Measurements from ENCODE around the gene CHCHD1.
A peak's percentile ranks its signal among the peaks of the same experiment; 100 is the strongest.
"Not testable (repeated sequence)": the region's sequence is repeated elsewhere in the genome, so short reads cannot be mapped to it uniquely, and the experiment has no call there.

CHCHD1 gene

GRCh38 chr10:73781879-73782748, at the start of gene CHCHD1:
CHCHD1 (plus strand) TSS chr10:73782048; CDS start chr10:73782076, 28 bp downstream.
- DNase-seq (ENCODE audit: low spot score) = peak; percentile 87

- DNase-seq (ENCODE audit: low spot score) = no peak
These were observed 49.4 kb upstream of the CHCHD1 start for GRCh38 chr10:73732426-73732825.

- DNase-seq (ENCODE audit: low spot score) = no peak
These were observed 48.8 kb upstream of the CHCHD1 start for GRCh38 chr10:73732931-73733623.

GRCh38 chr10:73734028-73734720, 47.7 kb upstream of the CHCHD1 start:
- no peak for DNase-seq (ENCODE audit: low spot score)

- DNase-seq (ENCODE audit: low spot score) = no peak
These were observed 47.0 kb upstream of the CHCHD1 start for GRCh38 chr10:73734796-73735305.

GRCh38 chr10:73740501-73741254, 41.2 kb upstream of the CHCHD1 start:
- DNase-seq (ENCODE audit: low spot score) = not testable (repeated sequence)

- DNase-seq (ENCODE audit: low spot score) = no peak
These were observed 39.5 kb upstream of the CHCHD1 start for GRCh38 chr10:73742454-73742734.

GRCh38 chr10:73743327-73743904, 38.4 kb upstream of the CHCHD1 start:
- DNase-seq (ENCODE audit: low spot score) = no peak

- peak; percentile 95 for DNase-seq (ENCODE audit: low spot score)
These were observed 37.8 kb upstream of the CHCHD1 start, which contains the start of gene SEC24C for GRCh38 chr10:73743905-73744663. SEC24C (plus strand) TSS chr10:73744372; CDS start chr10:73746833, 2,461 bp downstream.

GRCh38 chr10:73744664-73744975, 37.2 kb upstream of the CHCHD1 start:
- DNase-seq (ENCODE audit: low spot score) = peak; percentile 46

- no peak for DNase-seq (ENCODE audit: low spot score)
These were observed 35.1 kb upstream of the CHCHD1 start for GRCh38 chr10:73746721-73747120.

- no peak for DNase-seq (ENCODE audit: low spot score)
These were observed 31.0 kb upstream of the CHCHD1 start for GRCh38 chr10:73750819-73751218.

GRCh38 chr10:73756183-73756582, 25.7 kb upstream of the CHCHD1 start:
- no peak for DNase-seq (ENCODE audit: low spot score)

GRCh38 chr10:73758704-73759511, 22.9 kb upstream of the CHCHD1 start:
- no peak for DNase-seq (ENCODE audit: low spot score)

- DNase-seq (ENCODE audit: low spot score) = peak; percentile 69
These were observed 22.2 kb upstream of the CHCHD1 start for GRCh38 chr10:73759512-73760115.

- DNase-seq (ENCODE audit: low spot score) = no peak
These were observed 20.1 kb upstream of the CHCHD1 start for GRCh38 chr10:73761781-73762180.

GRCh38 chr10:73762915-73763314, 18.9 kb upstream of the CHCHD1 start:
- no peak for DNase-seq (ENCODE audit: low spot score)

GRCh38 chr10:73763343-73763742, 18.5 kb upstream of the CHCHD1 start:
- DNase-seq (ENCODE audit: low spot score) = peak; percentile 57

- DNase-seq (ENCODE audit: low spot score) = no peak
These were observed 16.8 kb upstream of the CHCHD1 start for GRCh38 chr10:73765066-73765465.

- peak; percentile 66 for DNase-seq (ENCODE audit: low spot score)
These were observed 13.0 kb upstream of the CHCHD1 start for GRCh38 chr10:73768881-73769280.

Data from CD4-positive, alpha-beta T cell treated with Interleukin-2 at 100 ng/mL for 4 hours (primary cell).